Vagina (tissue), 2 donors: ENCODE data around the gene IRAK4. TPM values are rescaled to one million over a fixed set of nuclear protein-coding genes. Genes with fewer than 3 reads are reported as not detected.

ENCODE experiments used
- DNase-seq, 2 donors: peaks; one replicate each; pipeline ENCODE4 v3.0.0-alpha.2; 2017; ENCODE audit errors: extremely low spot score in 2 of 2
- H3K27ac ChIP-seq: fragments of 200-600 bp; sonication (generic); one replicate; pipeline ENCODE4 v1.5.1; 2019
- H3K27me3 ChIP-seq: fragments of 200-600 bp; sonication (generic); one replicate; pipeline ENCODE4 v1.5.1; 2019
- H3K36me3 ChIP-seq, 2 donors: fragments of 200-600 bp; sonication (generic); one replicate each; pipeline ENCODE4 v1.5.1; 2017 to 2019
- H3K4me1 ChIP-seq: fragments of 200-600 bp; sonication (generic); one replicate; pipeline ENCODE4 v1.5.1; 2019
- H3K4me3 ChIP-seq, 2 donors: fragments of 200-600 bp; sonication (generic); 1 replicate in 1 of 2; 2 replicates in 1 of 2; pipeline ENCODE4 v1.5.1; 2016 to 2019
- H3K9me3 ChIP-seq: fragments of 200-600 bp; sonication (generic); one replicate; pipeline ENCODE4 v1.5.1; 2019
- POLR2A ChIP-seq, 2 donors: fragments of 450-650 bp; IDR thresholded peaks; one replicate each; pipeline ENCODE4 v1.6.1; 2017; ENCODE audit warnings: antibody characterized with exemption in 2 of 2, mild to moderate bottlenecking in 2 of 2, moderate library complexity in 2 of 2
- POLR2AphosphoS5 ChIP-seq, 2 donors: sonication (generic); formaldehyde crosslinking; IDR thresholded peaks; one replicate each; pipeline ENCODE4 v1.9.0; 2017; ENCODE audit warnings: antibody characterized with exemption in 2 of 2, mild to moderate bottlenecking in 2 of 2, low read depth in 1 of 2; ENCODE audit not compliant: insufficient read depth in 1 of 2
- intact Hi-C: fragments of 100-400 bp; cut with DNase I; formaldehyde crosslinking; loops from one replicate; pipeline ENCODE4 v1.15.1; 2023
- total RNA-seq: library from RNA; depleted of rRNA; stranded (reverse); fragments of >200 nt; gene quantifications from one replicate; pipeline ENCODE4 v1.2.3, GENCODE V29; 2016
- TF ChIP-seq, protein P1 (sequence below), 3 experiments: fragments of 450-650 bp in 2 of 3; fragments of 200-600 bp in 1 of 3; sonication (generic) in 1 of 3; IDR thresholded peaks; one replicate each; pipeline ENCODE4 v1.5.1; 2017 to 2019; ENCODE audit warnings: antibody characterized with exemption in 3 of 3, mild to moderate bottlenecking in 2 of 3, moderate library complexity in 2 of 3

The IRAK4 gene
- total RNA-seq, 1 donor from 2014 or later: 16.9 TPM

DNA sequence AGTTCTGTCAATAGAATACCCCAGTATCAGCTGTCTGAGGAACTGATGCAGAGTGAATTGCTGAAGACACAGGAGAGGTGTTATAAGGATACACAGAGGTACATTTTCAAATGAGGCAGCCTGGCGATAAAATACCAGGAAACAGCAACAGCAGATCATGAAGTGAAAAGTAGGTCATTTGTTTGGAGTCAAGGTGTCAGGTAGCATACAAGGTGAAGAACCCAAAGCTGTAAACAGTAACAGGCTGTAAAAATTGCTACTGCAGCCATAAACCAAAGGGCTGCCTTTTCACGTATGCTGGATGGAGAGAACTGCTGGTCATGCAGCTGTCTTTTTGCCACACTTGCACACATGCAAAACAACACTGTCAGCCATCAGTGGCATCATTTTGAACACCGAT is 56.7 kb downstream of the IRAK4 start:
- Histone ChIP-seq H3K4me1 (no peaks in the 10 kb centered on the region), H3K9me3 (no peaks in the 10 kb centered on the region), H3K27ac (no peak overlapping the region), H3K36me3 (no peaks in the 10 kb centered on the region), H3K4me3 (no peak overlapping the region), H3K27me3 (no peaks in the 10 kb centered on the region)
- intact Hi-C loops: no loop called here
- TF ChIP-seq POLR2AphosphoS5 (IDR thresholded peaks at IDR 0.05; ENCODE audit: insufficient read depth in 1 of 2, low read depth in 1 of 2) (no peak), POLR2A (IDR thresholded peaks at IDR 0.05) (no peak)
- TF ChIP-seq, protein P1, sequence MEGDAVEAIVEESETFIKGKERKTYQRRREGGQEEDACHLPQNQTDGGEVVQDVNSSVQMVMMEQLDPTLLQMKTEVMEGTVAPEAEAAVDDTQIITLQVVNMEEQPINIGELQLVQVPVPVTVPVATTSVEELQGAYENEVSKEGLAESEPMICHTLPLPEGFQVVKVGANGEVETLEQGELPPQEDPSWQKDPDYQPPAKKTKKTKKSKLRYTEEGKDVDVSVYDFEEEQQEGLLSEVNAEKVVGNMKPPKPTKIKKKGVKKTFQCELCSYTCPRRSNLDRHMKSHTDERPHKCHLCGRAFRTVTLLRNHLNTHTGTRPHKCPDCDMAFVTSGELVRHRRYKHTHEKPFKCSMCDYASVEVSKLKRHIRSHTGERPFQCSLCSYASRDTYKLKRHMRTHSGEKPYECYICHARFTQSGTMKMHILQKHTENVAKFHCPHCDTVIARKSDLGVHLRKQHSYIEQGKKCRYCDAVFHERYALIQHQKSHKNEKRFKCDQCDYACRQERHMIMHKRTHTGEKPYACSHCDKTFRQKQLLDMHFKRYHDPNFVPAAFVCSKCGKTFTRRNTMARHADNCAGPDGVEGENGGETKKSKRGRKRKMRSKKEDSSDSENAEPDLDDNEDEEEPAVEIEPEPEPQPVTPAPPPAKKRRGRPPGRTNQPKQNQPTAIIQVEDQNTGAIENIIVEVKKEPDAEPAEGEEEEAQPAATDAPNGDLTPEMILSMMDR (IDR thresholded peaks at IDR 0.05): no peak
- no peak for DNase-seq

DNA sequence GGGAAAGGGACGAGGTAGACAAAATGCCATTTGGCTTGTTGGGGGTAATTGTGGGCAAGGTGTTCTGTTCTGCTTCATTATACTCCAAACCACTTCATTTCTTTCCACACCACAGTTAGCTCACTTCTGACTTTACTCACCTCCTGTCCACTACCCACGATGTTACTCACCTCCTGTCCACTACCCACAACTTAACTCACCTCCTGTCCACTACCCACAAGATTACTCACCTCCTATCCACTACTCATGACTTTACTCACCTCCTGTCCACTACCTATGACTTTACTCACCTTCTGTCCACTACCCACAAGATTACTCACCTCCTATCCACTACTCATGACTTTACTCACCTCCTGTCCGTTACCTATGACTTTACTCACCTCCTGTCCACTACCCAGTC is 57.4 kb downstream of the IRAK4 start:
- H3K27ac ChIP-seq: no peak overlapping the region
- intact Hi-C loops: no loop called here
- H3K4me1 ChIP-seq: no peaks in the 10 kb centered on the region
- no peaks in the 10 kb centered on the region for H3K9me3 ChIP-seq
- no peak overlapping the region for H3K4me3 ChIP-seq
- H3K36me3 ChIP-seq: no peaks in the 10 kb centered on the region
- no peak for DNase-seq
- TF ChIP-seq POLR2A (IDR thresholded peaks at IDR 0.05) (no peak), POLR2AphosphoS5 (IDR thresholded peaks at IDR 0.05; ENCODE audit: insufficient read depth in 1 of 2, low read depth in 1 of 2) (no peak)
- TF ChIP-seq, protein P1 (IDR thresholded peaks at IDR 0.05): no peak
- no peaks in the 10 kb centered on the region for H3K27me3 ChIP-seq

DNA sequence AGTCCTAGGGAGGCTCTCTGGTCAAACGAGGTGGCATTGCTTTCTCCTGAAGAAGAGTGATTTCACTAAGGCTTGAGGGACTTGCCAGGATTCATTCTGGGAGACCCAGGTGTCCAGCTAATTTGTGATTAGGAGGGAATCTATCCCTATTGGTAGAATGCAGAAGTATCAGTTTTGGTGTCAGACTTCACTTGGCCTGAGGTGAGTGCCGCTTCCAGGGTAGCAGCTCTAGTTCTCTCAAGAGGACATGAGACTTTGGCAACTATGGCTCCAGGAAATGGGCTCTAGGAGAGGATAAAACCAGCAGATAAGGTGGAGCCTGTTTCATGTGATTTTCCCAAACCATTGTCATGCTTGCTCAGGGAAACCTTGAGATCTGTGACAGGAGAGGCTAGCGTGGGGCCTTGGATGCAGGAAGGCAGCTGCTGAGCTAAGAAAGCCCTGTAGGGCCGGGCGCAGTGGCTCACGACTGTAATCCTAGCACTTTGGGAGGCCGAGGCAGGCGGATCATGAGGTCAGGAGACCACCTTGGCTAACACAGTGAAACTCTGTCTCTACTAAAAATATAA is 65.5 kb downstream of the IRAK4 start:
- Histone ChIP-seq H3K9me3 (no peaks in the 10 kb centered on the region), H3K4me3 (no peak overlapping the region), H3K27me3 (peaks cover 4% of the 10 kb centered on the region), H3K27ac (no peak overlapping the region), H3K4me1 (no peaks in the 10 kb centered on the region), H3K36me3 (no peaks in the 10 kb centered on the region)
- TF ChIP-seq POLR2AphosphoS5 (IDR thresholded peaks at IDR 0.05; ENCODE audit: insufficient read depth in 1 of 2, low read depth in 1 of 2): no peak
- TF ChIP-seq, protein P1 (IDR thresholded peaks at IDR 0.05): no peak
- TF ChIP-seq POLR2A (IDR thresholded peaks at IDR 0.05): no peak
- intact Hi-C loops: no loop called here
- no peak for DNase-seq

DNA sequence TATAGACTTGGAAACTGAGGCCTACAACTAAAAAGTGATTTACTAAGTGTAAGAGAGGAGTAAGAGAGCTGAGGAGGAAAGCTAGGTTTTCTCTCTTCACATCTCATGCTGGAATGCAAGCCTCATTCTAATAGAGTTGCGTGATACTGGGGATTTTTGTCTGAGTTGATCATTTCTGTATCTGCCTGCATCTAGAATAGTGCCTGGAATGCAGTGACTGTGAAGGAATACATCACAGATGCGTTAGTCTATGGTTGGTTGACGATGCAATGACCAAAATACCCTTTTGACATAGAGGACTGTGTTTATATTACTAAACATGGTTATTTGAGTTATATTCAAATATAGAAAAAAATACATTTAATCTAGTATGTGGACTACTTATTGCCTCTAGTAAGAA is 67.9 kb downstream of the IRAK4 start:
- Histone ChIP-seq H3K4me1 (no peaks in the 10 kb centered on the region), H3K4me3 (no peak overlapping the region), H3K9me3 (no peaks in the 10 kb centered on the region), H3K27me3 (peaks cover 4% of the 10 kb centered on the region), H3K27ac (no peak overlapping the region), H3K36me3 (no peaks in the 10 kb centered on the region)
- DNase-seq: no peak
- no peak for TF ChIP-seq POLR2A (IDR thresholded peaks at IDR 0.05)
- TF ChIP-seq, protein P1 (IDR thresholded peaks at IDR 0.05): no peak
- no peak for TF ChIP-seq POLR2AphosphoS5 (IDR thresholded peaks at IDR 0.05; ENCODE audit: insufficient read depth in 1 of 2, low read depth in 1 of 2)
- intact Hi-C loops: no loop called here

DNA sequence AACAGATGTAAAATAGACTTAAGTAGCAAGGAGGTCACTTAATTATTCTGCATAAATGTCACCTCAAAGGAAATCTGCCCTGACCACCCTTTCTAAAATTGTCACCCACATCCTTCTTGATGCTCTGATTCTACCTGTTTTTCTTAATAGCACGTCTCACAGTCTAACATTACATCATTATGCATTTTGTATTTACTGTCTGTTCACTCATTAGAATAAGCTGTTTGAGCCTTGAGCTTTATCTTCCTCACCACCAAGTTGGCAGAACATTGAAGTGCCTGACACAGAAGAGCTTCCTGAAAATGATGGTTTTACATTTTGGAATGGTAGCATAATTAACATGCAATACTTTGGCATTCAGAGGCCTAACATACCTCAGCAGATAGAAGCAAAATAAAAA is 68.3 kb downstream of the IRAK4 start:
- Histone ChIP-seq H3K4me1 (no peaks in the 10 kb centered on the region), H3K27ac (no peak overlapping the region), H3K4me3 (no peak overlapping the region), H3K27me3 (peaks cover 4% of the 10 kb centered on the region), H3K36me3 (no peaks in the 10 kb centered on the region), H3K9me3 (no peaks in the 10 kb centered on the region)
- intact Hi-C loops: no loop called here
- no peak for TF ChIP-seq POLR2AphosphoS5 (IDR thresholded peaks at IDR 0.05; ENCODE audit: insufficient read depth in 1 of 2, low read depth in 1 of 2)
- TF ChIP-seq, protein P1 (IDR thresholded peaks at IDR 0.05): no peak
- TF ChIP-seq POLR2A (IDR thresholded peaks at IDR 0.05): no peak
- DNase-seq: no peak
